ENCODE results near the gene U2AF1L4.

Gene U2AF1L4

GRCh38 chr19:35757231-35757748 lies 12.1 kb upstream of the U2AF1L4 start:
- peak; percentile 89 for DNase-seq (ENCODE audit: low read depth, low spot score)

DNA sequence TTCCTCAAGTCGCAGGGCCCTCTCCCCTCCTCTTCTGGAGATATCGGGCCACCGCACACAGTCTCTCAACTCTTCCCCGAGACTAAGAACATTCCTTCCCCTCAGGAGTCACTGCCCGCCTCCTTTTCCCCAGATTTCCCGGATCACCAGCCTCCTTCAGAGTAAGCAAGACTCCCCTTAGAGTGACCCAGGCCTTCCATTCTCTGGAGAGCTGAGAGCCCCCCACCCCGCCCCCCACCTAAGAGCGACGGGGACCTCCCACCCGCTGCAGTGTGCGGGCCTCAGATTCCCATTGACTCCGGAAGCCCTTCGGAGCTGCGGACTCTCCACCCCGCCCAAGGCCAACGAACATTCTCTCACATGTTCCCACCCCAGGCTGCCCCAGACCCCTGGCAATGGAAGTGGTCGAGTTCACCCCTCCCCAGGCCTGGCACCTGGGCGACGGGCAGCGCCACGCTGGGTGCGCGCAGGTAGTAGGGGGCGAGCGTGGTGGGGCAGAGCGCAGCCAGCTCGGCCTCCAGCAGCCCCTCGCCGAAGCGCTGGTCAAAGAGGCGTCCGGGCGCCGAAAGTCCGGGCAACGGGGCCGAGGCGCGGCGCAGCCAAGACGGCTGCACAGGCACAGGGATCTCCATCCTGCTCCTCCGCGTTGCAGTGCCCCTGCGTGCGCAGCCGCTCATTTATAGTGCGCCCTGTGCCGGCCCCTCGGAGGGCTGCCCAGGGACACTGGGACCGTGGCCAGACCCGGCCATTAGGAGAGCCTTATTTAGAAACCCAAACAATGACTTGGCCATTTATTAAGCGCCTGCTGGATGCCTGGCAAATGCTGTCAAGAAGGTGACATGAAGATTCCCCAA lies 11.4 kb upstream of the U2AF1L4 start, which contains the start of gene HSPB6:
HSPB6 (minus strand) TSS at position 653 of the 854 bp plus-strand sequence; CDS start at position 632, 21 bp downstream.
- DNase-seq (ENCODE audit: low read depth, low spot score), result no peak

DNA sequence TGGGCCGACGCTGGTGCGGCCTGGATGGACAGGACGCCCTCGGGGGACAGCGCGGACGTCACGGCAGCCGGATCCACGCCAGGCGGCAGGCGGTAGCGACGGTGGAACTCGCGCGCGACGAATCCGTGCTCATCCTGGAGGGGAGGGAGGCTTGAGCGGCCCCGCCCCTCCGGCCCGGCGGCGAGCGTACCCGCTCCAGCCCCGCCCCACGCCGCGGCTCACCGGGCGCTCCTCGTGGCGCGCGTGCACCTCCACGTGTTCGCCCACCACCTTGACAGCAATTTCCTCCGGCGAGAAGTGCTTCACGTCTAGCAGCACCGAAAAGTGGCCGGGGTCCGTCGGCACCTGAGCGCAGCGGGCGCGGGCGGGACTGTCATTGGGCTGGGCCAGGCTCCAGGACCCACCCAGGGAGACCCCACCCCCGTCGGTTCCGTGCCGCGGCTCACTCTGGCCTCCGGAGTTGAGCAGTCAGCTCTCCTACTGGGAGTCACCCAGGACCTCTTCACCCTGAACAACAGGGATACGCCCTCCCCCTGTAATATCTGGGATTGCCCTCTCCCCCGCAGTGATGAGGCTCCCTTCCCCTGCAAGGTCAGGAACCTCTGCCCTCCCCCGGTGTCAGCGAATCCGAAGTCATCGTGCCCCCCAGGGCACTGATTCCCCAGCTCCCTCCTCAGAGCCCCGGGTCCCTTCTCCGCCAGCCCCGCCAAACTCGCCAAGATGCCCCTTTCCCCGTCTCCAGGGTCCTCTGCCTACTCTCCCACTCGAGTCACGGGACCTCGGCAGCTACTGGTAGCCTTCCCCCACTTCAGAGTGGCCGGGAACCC lies 10.5 kb upstream of the U2AF1L4 start:
- no peak for DNase-seq (ENCODE audit: low read depth, low spot score)

DNA sequence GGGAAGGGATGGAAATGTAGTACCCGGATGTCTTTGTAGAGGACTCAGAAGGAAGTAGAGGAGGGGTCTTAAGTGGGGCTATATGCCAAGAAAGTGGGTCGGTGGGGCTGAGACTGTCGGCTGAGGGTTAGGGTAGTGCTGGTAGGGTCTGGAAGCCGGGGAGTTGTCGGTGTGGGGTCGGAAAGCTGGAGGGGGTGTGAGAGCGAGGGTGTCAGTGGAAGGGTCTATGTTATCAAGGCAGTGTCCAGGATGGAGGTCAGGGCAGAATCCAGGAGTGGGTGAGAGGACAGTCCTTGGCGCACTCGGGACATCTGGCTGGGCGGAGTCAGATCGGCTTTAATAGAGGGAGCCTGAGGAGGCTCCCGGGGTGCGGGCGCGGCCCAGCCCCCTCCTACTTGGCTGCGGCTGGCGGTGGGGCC lies 9.9 kb upstream of the U2AF1L4 start:
- DNase-seq (ENCODE audit: low read depth, low spot score), result no peak

DNA sequence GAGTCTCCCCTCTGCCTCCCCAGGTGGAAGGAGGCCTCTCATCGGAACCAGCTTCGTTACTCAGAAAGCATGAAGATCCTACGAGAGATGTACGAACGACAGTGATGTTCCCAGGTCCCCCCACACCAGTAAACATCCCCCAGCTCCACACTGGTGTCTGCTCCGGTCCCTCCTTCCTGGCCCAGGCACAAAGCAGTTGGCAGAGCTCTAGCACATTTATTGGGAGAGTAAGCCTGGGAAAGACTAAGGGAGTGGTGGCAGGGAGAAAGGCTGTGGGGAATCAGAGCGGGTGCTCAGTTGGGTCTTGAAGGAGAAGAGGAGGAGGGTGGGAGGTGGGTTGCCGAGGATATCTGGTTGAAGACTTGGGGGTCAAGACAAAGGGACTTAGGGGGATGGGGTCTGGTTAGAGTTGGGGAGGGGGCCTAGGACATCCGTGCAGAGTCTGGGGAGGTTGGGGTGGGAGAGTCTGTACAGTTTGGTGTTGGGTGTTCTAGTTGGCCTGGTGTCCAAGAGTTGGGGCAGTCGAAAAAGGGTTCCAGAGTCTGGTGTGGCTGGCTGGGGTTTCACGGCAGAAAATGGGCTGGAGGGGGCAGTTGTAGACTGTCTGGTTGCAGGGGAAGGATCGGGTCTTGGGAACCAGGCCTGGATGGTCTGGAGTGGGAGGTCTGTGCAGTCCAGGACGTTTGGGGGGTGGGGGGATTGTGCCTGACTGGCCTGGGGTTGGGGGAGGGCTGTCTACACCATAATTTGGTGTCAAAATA lies 9.3 kb upstream of the U2AF1L4 start:
- DNase-seq (ENCODE audit: low read depth, low spot score), result no peak

- no peak for DNase-seq (ENCODE audit: low read depth, low spot score)
Observed at GRCh38 chr19:35753634-35754369, 8.6 kb upstream of the U2AF1L4 start.

GRCh38 chr19:35752746-35753350 lies 7.6 kb upstream of the U2AF1L4 start:
- DNase-seq (ENCODE audit: low read depth, low spot score), result no peak

DNA sequence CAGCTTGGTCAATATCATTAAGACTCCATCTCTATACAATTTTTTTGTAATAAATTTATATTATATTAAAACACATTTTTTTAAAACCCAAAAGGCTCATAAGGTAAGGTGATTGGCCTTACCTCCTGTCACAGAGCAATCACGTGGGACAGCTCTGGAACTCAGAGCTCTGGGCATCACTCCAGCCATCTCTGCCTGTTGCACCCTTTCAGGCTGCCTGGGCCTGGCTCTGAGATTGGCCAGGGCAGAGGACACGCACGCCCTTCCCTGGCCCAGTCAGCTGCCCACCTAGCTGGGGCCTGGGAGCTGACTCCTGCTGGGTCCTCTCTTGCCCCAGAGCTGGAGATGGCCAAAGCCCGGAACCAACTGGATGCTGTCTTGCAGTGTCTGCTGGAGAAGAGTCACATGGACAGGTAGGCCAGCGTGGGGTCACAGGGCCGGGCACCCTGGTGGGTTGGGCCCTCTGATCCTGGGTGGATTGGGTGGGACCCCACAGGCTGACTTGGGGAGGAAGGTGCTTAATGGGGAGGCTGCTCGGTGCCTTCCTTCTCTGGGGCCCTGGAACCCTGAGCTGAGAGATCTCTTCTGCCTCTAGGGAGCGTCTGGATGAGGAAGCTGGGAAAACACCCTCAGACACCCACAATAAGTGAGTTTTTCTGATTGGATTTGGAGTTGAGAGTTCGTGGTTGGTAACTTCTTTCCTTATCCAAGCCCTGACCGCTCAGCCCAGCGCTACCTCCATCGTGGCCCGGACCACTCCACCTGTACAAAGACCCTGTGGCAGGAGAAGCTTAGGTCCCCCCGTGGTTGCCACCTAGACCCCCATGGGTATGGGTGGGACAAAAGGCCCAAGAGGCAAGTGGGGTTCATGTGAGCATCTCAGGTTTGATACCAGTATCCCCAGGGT lies 6.9 kb upstream of the U2AF1L4 start:
- DNase-seq (ENCODE audit: low read depth, low spot score), result no peak

DNA sequence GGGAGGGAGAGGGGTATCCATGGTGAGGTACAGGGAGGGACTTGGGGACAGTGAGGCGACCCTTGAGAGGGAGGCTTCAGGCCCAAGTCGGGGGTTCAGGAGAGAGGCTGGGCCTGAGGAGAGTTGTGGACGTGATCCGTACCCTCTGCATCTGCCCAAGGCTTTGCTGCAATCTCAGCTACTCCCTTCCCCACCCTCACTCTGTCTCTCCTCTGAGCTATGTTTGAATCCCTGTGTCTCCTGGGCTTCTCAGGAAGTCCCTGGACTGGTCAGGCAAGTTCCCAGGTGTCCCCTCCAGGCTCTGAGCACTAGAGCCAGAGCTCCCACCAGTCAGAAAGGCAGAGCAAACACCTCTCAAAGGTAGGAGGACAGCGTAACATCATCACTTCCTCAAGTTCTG lies 4.9 kb upstream of the U2AF1L4 start:
- DNase-seq (ENCODE audit: low read depth, low spot score), result no peak

DNA sequence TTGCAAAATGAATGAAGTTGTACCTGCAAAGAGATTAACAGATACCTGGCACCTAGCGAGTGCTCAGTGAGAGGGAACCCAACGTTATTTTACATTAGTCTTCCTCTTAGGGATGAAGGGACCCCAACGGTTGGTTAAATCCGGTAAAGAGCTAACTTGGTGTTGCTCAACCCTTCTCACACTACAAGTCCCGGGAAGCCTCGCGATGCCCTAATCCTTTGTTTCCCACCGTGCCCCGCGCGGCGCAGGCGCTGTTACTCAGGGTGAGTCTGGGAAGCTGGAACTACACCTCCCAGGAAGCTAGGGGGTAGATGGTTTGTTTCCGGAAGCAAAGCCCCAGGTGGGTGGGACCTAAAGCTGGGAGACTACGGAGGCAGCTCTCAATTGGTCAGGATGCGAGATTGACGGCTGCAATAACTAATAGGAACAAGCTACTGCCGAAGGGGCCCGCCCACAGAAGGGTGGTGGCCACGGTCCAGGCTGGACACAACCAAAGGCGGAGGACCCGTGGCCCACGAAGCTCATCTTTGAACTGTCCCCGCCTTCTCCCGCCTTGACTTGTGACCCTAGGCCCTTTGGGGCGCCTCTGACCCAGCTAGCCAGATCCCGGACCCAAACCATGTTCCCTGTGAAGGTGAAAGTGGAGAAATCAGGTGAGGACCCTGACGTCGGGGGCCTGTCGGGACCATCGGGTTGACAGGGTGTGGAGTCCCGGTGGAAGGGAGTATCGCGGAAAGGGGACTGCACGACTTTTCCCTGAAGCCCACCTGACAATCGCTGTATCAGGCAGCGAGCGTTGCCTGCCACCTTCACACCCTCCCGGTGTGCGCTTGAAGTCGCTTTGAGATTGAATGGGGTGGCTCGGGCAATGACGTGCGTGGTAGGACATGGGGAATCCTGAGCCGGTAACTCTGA lies 3.1 kb upstream of the U2AF1L4 start, which contains the start of gene LIN37:
LIN37 (plus strand) TSS at position 471 of the 915 bp plus-strand sequence; CDS start at position 620, 149 bp downstream.
- peak; percentile 100 for DNase-seq (ENCODE audit: low read depth, low spot score)

DNA sequence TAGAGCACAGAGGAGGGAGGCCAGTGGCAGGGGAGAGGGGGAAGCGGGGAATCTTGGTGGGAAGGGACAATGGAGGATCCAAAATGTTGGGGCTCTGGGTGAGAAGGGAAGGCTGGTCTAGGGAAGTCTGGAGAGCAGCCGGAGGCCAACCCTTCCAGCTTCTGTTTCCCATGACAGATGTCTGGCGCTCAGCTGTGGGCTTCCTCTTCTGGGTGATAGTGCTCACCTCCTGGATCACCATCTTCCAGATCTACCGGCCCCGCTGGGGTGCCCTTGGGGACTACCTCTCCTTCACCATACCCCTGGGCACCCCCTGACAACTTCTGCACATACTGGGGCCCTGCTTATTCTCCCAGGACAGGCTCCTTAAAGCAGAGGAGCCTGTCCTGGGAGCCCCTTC lies 1.3 kb upstream of the U2AF1L4 start:
- no peak for DNase-seq (ENCODE audit: low read depth, low spot score)

DNA sequence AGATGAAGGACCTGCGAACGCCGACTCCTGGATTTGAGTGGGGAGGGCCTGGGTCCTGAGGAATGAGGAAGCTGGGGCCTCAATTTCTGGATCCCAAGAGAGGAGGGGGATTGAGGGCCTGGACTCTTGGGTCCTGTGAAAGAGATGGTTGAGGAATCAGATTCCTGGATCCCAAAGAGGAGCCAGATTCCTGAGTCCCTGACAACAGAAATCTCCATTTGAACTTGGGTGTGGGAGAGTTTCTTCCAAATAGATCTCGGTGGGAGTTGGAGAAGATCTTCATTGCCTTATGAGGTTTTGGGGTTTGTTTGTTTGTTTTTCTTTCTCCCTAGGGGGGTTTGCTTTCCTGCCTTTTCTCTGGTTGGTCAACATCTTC lies 857 bp upstream of the U2AF1L4 start:
- no peak for DNase-seq (ENCODE audit: low read depth, low spot score)

DNA sequence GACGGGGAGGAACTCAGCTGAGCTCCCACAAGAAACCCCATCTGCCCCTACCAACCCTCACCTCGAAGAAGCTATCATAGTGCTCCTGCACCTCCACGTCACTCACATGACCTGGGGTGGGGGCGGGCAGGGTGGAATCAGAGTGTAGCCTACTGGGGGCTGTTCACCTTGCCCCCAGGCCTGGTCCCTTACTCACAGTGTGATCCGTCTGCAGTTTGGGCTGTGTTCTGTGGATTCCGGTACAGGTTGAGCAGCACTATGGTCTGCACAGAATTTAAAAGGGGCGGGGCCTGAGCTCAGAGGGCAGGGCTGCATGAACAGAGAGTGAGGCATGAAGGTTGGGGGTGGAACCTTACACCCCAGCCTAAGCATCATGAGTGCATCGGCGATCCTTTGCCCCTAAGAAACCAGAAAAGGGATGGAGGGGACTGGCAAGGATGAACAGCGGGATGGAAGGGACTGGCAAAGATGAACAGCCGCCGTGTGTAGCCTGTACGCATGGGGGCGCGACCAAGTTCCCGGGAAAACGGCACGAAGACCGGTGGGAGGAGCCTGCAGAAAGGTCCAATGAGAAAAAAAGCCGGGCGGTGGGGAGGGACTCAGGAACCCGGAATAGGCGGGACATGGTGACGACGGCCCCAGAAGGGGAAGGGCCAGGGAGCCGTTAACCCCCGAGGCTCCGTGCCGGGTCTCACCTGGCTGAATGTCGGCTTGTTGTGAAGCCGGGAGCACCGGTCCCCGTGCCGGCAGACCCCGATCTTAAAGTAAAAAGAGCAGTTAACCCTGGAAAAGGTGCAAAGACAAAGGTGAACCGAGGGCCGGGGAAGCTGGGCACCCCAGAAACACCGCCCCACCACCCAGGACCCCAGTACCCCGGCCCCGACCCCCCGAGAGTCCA lies 539 bp downstream of the U2AF1L4 start:
- DNase-seq (ENCODE audit: low read depth, low spot score), result peak; percentile 91

DNA sequence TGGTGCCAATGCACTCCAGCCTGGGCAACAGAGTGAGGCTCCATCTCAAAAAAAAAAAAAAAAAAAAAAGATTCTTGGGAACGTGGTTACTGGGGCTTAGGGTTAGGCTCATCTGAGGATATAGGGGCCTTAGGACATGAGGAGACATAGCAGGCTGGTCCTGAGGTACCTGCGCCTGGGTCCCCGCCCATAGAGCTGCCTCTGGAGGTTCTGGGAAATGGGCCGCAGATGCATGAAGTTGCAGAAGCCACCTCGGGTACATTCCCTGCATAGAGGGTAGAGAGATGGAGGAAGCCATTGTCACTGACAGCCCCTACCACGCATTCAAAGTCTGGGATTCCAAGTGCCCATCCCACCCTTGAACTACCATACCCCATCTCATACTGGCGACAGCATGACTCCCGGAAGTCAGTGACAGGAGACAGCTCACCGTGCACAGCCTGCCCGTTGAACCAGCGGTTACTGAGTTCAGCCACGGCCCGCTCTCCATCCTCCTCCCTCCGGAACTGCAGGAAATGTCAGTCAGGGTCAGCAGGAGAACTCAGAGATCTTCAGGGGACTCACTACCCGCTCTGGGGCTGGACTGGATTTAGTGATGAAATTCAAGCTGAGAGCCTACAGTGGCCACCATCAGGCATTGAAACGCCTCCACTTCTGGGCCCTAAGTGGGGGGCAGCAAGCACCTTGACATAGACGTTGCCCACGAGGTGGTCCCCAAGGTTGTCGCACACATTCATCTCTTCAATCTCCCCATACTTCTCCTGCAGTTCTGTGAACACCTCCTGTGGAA lies 1.4 kb downstream of the U2AF1L4 start:
- no peak for DNase-seq (ENCODE audit: low read depth, low spot score)

GRCh38 chr19:35742121-35742724 lies 3.0 kb downstream of the U2AF1L4 start, which contains the start of gene IGFLR1:
IGFLR1 (minus strand) TSS chr19:35742452; CDS start chr19:35741180, 1,272 bp downstream.
- no peak for DNase-seq (ENCODE audit: low read depth, low spot score)

GRCh38 chr19:35741203-35741515 lies 4.1 kb downstream of the U2AF1L4 start:
- no peak for DNase-seq (ENCODE audit: low read depth, low spot score)

All from smooth muscle cell of the brain vasculature (primary cell).